Measurements from ENCODE around the gene KHDC4. TPM values are rescaled to one million over a fixed set of nuclear protein-coding genes. Genes with fewer than 3 reads are reported as not detected.

KHDC4 gene
- total and polyA plus RNA-seq, 2 experiments from 2014 or later = 47.1 to 57.7 TPM

DNA sequence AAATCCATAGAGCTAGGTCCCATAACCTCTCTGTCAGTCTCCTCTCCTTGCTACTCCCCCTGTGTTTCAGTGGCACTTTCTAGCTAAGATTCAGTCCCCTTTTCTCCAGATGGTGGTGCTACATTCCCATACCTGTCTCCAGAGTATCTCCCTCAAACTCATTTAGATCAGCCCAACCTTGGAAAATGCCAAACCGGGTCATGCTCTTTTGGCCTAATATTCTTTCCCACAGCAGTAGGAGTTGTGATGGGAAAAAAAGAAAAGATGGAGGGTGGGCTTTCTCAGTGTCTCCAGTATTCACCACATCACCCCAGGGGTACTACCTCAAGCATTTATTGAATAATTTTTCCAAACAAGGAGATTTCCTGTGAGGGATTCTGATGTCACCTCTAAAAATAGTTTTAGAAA, 4.0 kb upstream of the KHDC4 start:
- Mint-ChIP-seq H3K9me3 (no peaks in the 10 kb centered on the region; the same call in 2 of the 3 replicates), H3K27me3 (ENCODE audit: insufficient read depth, low read depth, poor library complexity) (peaks cover 20% of the 10 kb centered on the region), H3K36me3 (ENCODE audit: low read depth) (no peaks in the 10 kb centered on the region; the same call in 2 of the 3 replicates), H3K4me1 (peaks cover 27% of the 10 kb centered on the region), H3K27ac (peak overlapping the region; percentile 43; the same call in 1 of the 2 replicates), H3K4me3 (no peak overlapping the region; the same call in 2 of the 3 replicates)
- Histone ChIP-seq H3K9me2 (ENCODE audit: insufficient read depth) (no peaks in the 10 kb centered on the region), H3K4me1 (ENCODE audit: insufficient read depth) (peaks cover 9% of the 10 kb centered on the region), H3K36me3 (ENCODE audit: insufficient read depth) (no peaks in the 10 kb centered on the region; the same call in 1 of the 2 replicates), H3K4me2 (no peak overlapping the region), H3F3A (replicated peaks; ENCODE audit: low read depth) (no peaks in the 10 kb centered on the region), H3K79me2 (replicated peaks; ENCODE audit: insufficient read depth) (peaks cover 9% of the 10 kb centered on the region), H3K4me3 (no peak overlapping the region), H2AFZ (no peak overlapping the region), H3K27me3 (ENCODE audit: insufficient read depth) (no peaks in the 10 kb centered on the region), H4K20me1 (replicated peaks; ENCODE audit: insufficient read depth) (no peaks in the 10 kb centered on the region), H3K27ac (ENCODE audit: low read depth) (no peak overlapping the region)
- peak; percentile 86 for DNase-seq (ENCODE audit: low spot score)
- ATAC-seq = peak; percentile 41
- TF ChIP-seq, protein P1, sequence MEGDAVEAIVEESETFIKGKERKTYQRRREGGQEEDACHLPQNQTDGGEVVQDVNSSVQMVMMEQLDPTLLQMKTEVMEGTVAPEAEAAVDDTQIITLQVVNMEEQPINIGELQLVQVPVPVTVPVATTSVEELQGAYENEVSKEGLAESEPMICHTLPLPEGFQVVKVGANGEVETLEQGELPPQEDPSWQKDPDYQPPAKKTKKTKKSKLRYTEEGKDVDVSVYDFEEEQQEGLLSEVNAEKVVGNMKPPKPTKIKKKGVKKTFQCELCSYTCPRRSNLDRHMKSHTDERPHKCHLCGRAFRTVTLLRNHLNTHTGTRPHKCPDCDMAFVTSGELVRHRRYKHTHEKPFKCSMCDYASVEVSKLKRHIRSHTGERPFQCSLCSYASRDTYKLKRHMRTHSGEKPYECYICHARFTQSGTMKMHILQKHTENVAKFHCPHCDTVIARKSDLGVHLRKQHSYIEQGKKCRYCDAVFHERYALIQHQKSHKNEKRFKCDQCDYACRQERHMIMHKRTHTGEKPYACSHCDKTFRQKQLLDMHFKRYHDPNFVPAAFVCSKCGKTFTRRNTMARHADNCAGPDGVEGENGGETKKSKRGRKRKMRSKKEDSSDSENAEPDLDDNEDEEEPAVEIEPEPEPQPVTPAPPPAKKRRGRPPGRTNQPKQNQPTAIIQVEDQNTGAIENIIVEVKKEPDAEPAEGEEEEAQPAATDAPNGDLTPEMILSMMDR (conservative IDR thresholded peaks at IDR 0.05; ENCODE audit: low read depth in 2 of 2) = peak; percentile 79 to 94
- TF ChIP-seq ZNF331 (CRISPR knock-in tag; IDR thresholded peaks at IDR 0.05; ENCODE audit: low read depth) = no peak

DNA sequence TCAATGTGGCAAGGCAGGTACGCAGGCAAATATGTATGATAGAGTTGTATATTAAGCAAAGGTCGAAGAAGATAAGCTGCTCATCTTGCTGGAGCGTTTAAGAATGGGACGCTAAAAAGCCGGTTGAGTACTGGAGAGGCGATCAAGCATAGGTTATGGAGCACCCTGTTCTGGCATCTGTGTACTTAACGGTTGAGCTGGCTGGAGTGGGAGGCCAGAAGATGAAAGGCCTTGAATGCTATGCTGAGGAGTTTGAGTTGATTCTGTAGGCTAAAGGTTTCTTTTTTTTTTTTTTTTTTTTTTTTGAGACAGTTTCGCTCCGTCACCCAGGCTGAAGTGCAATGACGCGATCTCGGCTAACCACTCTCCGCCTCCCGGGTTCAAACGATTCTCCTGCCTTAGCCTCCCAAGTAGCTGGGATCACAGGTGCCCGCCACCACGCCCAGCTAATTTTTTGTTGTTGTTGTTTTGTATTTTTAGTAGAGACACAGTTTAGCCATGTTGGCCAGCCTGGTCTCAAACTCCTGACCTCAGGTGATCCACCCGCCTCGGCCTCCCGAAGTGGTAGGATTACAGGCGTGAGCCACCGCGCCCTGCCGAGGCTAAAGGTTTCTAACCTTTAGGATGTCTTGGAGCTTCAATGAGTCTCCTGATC, 850 bp upstream of the KHDC4 start:
- Histone ChIP-seq H3K27ac (ENCODE audit: low read depth) (peak overlapping the region; percentile 92), H2AFZ (peak overlapping the region; percentile 6; the same call in 1 of the 2 replicates), H3K36me3 (ENCODE audit: insufficient read depth) (peaks cover 31% of the 10 kb centered on the region), H3F3A (replicated peaks; ENCODE audit: low read depth) (peaks cover 4% of the 10 kb centered on the region), H4K20me1 (replicated peaks; ENCODE audit: insufficient read depth) (peaks cover 31% of the 10 kb centered on the region), H3K79me2 (replicated peaks; ENCODE audit: insufficient read depth) (peaks cover 41% of the 10 kb centered on the region), H3K4me3 (peak overlapping the region; percentile 81), H3K4me2 (peak overlapping the region; percentile 74), H3K27me3 (ENCODE audit: insufficient read depth) (no peaks in the 10 kb centered on the region), H3K9me2 (ENCODE audit: insufficient read depth) (no peaks in the 10 kb centered on the region), H3K4me1 (ENCODE audit: insufficient read depth) (peaks cover 16% of the 10 kb centered on the region)
- Mint-ChIP-seq H3K4me1 (peaks cover 12% of the 10 kb centered on the region; the same call in 2 of the 3 replicates), H3K4me3 (no peak overlapping the region), H3K27me3 (ENCODE audit: insufficient read depth, low read depth, poor library complexity) (peaks cover 6% of the 10 kb centered on the region), H3K9me3 (no peaks in the 10 kb centered on the region), H3K27ac (no peak overlapping the region), H3K36me3 (ENCODE audit: low read depth) (no peaks in the 10 kb centered on the region; the same call in 1 of the 3 replicates)
- TF ChIP-seq EZH2 (IDR thresholded peaks at IDR 0.05; ENCODE audit: low read depth, unreplicated experiment) = no peak
- TF ChIP-seq JUNB (IDR thresholded peaks at IDR 0.05; ENCODE audit: unreplicated experiment) = no peak
- DNase-seq (ENCODE audit: low spot score) (peak; percentile 45), ATAC-seq (peak; percentile 4; the same call in 2 of the 3 replicates)

DNA sequence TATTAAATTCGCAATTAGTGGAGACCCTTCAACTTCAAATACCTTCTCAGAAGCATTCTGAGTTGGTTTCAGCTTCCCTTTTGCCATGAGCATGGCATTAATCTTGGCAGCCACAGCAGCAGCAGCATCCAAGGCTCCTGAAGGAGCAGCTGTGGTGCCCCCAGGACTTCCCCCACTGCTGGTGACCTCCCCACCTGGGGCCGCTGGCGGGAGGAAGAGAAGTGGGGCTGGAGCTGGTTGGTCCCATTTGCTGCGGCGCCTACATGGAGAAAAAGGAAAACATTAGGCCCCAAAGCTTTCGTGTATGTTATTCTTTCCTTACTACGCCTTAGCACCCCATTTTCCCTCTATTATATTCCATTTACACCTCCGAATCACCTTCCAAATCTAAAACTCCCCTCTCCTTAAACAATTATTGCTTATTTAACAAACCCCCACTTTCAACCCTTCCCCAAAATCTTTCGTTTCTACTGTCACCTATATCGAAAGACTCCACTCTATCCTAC, 569 bp downstream of the KHDC4 start:
- H3K4me1 Mint-ChIP-seq = peaks cover 12% of the 10 kb centered on the region; the same call in 2 of the 3 replicates
- Histone ChIP-seq H4K20me1 (replicated peaks; ENCODE audit: insufficient read depth) (peaks cover 42% of the 10 kb centered on the region), H3K27ac (ENCODE audit: low read depth) (peak overlapping the region; percentile 82), H3K4me3 (peak overlapping the region; percentile 81), H3K79me2 (replicated peaks; ENCODE audit: insufficient read depth) (peaks cover 55% of the 10 kb centered on the region), H3K4me1 (ENCODE audit: insufficient read depth) (peaks cover 16% of the 10 kb centered on the region), H3K9me2 (ENCODE audit: insufficient read depth) (no peaks in the 10 kb centered on the region), H3K27me3 (ENCODE audit: insufficient read depth) (no peaks in the 10 kb centered on the region), H3F3A (replicated peaks; ENCODE audit: low read depth) (peaks cover 13% of the 10 kb centered on the region), H3K4me2 (peak overlapping the region; percentile 94), H2AFZ (no peak overlapping the region), H3K36me3 (ENCODE audit: insufficient read depth) (peaks cover 44% of the 10 kb centered on the region)
- no peaks in the 10 kb centered on the region for H3K9me3 Mint-ChIP-seq
- peak; percentile 18 for ATAC-seq
- H3K27ac Mint-ChIP-seq = no peak overlapping the region
- H3K4me3 Mint-ChIP-seq = no peak overlapping the region
- no peak for DNase-seq (ENCODE audit: low spot score)
- H3K36me3 Mint-ChIP-seq (ENCODE audit: low read depth) = peaks cover 10% of the 10 kb centered on the region
- TF ChIP-seq JUNB (IDR thresholded peaks at IDR 0.05; ENCODE audit: unreplicated experiment) = no peak
- H3K27me3 Mint-ChIP-seq (ENCODE audit: insufficient read depth, low read depth, poor library complexity) = peaks cover 6% of the 10 kb centered on the region

Data from GM23338 (cell line).